C4-2B (cell line): ENCODE measurements around the gene FOXK1.

Source experiments
- CTCF ChIP-seq: fragments of 450-650 bp; conservative IDR thresholded peaks from 2 replicates; pipeline ENCODE4 v1.5.1; 2017; ENCODE audit warnings: mild to moderate bottlenecking
- ZFX ChIP-seq: fragments of 450-650 bp; IDR thresholded peaks from 2 replicates; pipeline ENCODE4 v1.6.1; 2017

- TF ChIP-seq CTCF (no peak), ZFX (no peak)
Observed at GRCh38 chr7:4758791-4759190, 76.7 kb downstream of the FOXK1 start.
